Endothelial cell of umbilical vein (primary cell): ENCODE measurements around the gene MARK3. TPM values are rescaled to one million over a fixed set of nuclear protein-coding genes. Genes with fewer than 3 reads are reported as not detected.

Source experiments
- BruUV-seq: library from RNA; stranded (reverse); fragments of 400-500 nt; replicated peaks from 2 replicates; lab custom pipeline; 2021; lab: Mats Ljungman, UMichigan
- CTCF ChIA-PET: fragments of 300-600, 350-600 bp; sonication (Branson Sonifier 250); formaldehyde crosslinking; loops from one replicate; lab custom pipeline; 2021; ENCODE audit warnings: antibody characterized with exemption, inconsistent platforms; lab: Charles Lee
- POLR2A ChIA-PET: fragments of 300-600, 350-600 bp; sonication (Branson Sonifier 250); formaldehyde crosslinking; loops from one replicate; lab custom pipeline; 2021; ENCODE audit warnings: antibody characterized with exemption, inconsistent platforms; lab: Charles Lee
- DNase-seq: peaks from one replicate; pipeline ENCODE4 v3.0.0-alpha.2; 2011; ENCODE audit warnings: low read depth, low spot score
- FAIRE-seq: peaks from 2 replicates; lab custom pipeline; 2011; peaks lifted over from hg19 to GRCh38; lab: Jason Lieb, UNC
- H2AFZ ChIP-seq: 2 replicates; pipeline ENCODE4 v1.6.0; 2012; ENCODE audit warnings: low read depth, low read length, control low read depth, inconsistent platforms
- H3K27ac ChIP-seq: 2 replicates; pipeline ENCODE4 v1.5.1; 2011; ENCODE audit warnings: low read depth, mild to moderate bottlenecking, control low read depth, low read length, moderate library complexity; ENCODE audit not compliant: insufficient read depth
- H3K27me3 ChIP-seq, 2 experiments: 2 replicates each; pipeline versions ENCODE4 v1.6.0 to v1.6.1; 2011; ENCODE audit warnings: low read length in 2 of 2, mixed read lengths in 1 of 2; ENCODE audit not compliant: control insufficient read depth in 2 of 2, insufficient read depth in 2 of 2
- H3K36me3 ChIP-seq, 2 experiments: 2 replicates in 1 of 2; 3 replicates in 1 of 2; pipeline ENCODE4 v1.5.1; 2011; ENCODE audit warnings: low read length in 2 of 2, mild to moderate bottlenecking in 1 of 2, moderate library complexity in 1 of 2; ENCODE audit not compliant: control insufficient read depth in 2 of 2, insufficient read depth in 2 of 2; ENCODE audit errors: extremely low read depth in 1 of 2
- H3K4me1 ChIP-seq: 3 replicates; pipeline ENCODE4 v1.5.1; 2011; ENCODE audit warnings: mild to moderate bottlenecking, low read length; ENCODE audit not compliant: control insufficient read depth, insufficient read depth; ENCODE audit errors: extremely low read depth
- H3K4me2 ChIP-seq: 2 replicates; pipeline ENCODE4 v1.6.1; 2011; ENCODE audit warnings: low read length, control low read depth, mixed read lengths; ENCODE audit not compliant: insufficient read depth
- H3K4me3 ChIP-seq, 3 experiments: fragments of 200-600 bp in 1 of 3; sonication (generic), shearing (Covaris generic) in 1 of 3; replicated peaks in 1 of 3; 2 replicates each; pipeline ENCODE4 v1.5.1; 2011 to 2016; ENCODE audit warnings: control low read depth in 3 of 3, low read length in 3 of 3, mild to moderate bottlenecking in 2 of 3, inconsistent platforms in 1 of 3, low read depth in 1 of 3, moderate library complexity in 1 of 3; ENCODE audit not compliant: insufficient read depth in 1 of 3
- H3K79me2 ChIP-seq: 2 replicates; pipeline ENCODE4 v1.6.0; 2012; ENCODE audit warnings: low read length, inconsistent platforms; ENCODE audit not compliant: control insufficient read depth, insufficient read depth
- H3K9ac ChIP-seq: replicated peaks from 2 replicates; pipeline ENCODE3; 2011; ENCODE audit warnings: low read length, control low read depth; ENCODE audit not compliant: insufficient read depth; ENCODE audit errors: extremely low read depth
- H3K9me1 ChIP-seq: replicated peaks from 3 replicates; pipeline ENCODE4 v1.6.0; 2011; ENCODE audit warnings: mild to moderate bottlenecking, low read length; ENCODE audit not compliant: control insufficient read depth, insufficient read depth; ENCODE audit errors: extremely low read depth
- H3K9me3 ChIP-seq: replicated peaks from 2 replicates; pipeline ENCODE4 v1.5.1; 2012; ENCODE audit warnings: low read length, inconsistent platforms; ENCODE audit not compliant: control insufficient read depth, insufficient read depth
- H4K20me1 ChIP-seq: replicated peaks from 2 replicates; pipeline ENCODE3; 2011; ENCODE audit warnings: mild to moderate bottlenecking, low read length; ENCODE audit not compliant: control insufficient read depth, insufficient read depth; ENCODE audit errors: extremely low read depth
- FOS ChIP-seq: IDR thresholded peaks from 2 replicates; pipeline ENCODE4 v1.6.1; 2011; ENCODE audit warnings: mild to moderate bottlenecking, low read length, moderate library complexity, borderline replicate concordance; ENCODE audit not compliant: insufficient read depth
- POLR2A ChIP-seq: IDR thresholded peaks from 2 replicates; pipeline ENCODE4 v1.6.1; 2012; ENCODE audit warnings: low read depth, mild to moderate bottlenecking, control low read depth, low read length
- POLR2AphosphoS5 ChIP-seq: IDR thresholded peaks from 2 replicates; pipeline ENCODE4 v1.6.1; 2012; ENCODE audit warnings: low read depth, mild to moderate bottlenecking, control low read depth, low read length, moderate library complexity; ENCODE audit not compliant: insufficient read depth
- dilution Hi-C: fragments of 300-500 bp; cut with MboI; formaldehyde crosslinking; loops from one replicate; pipeline ENCODE4 v1.15.0; 2019; ENCODE audit warnings: low sequenced_read_pairs; ENCODE audit not compliant: extremely low pct_ligation_motif_present
- intact Hi-C: fragments of 100-400 bp; cut with micrococcal nuclease; formaldehyde crosslinking; loops from one replicate; pipeline ENCODE4 v1.10.0; 2022
- polyA plus RNA-seq, 4 experiments: library from polyadenylated mRNA; depleted of rRNA in 3 of 4; stranded (reverse) in 3 of 4; unstranded in 1 of 4; fragments of >200 nt; gene quantifications; 2 replicates each; pipeline versions ENCODE4 v1.2.1 to v1.2.3, GENCODE V29; 2011 to 2012; ENCODE audit warnings: missing spikeins in 1 of 4
- total RNA-seq: library from RNA; stranded (reverse); gene quantifications from 2 replicates; pipeline ENCODE4 v1.2.3, GENCODE V29; 2021
- TF ChIP-seq, protein P1 (sequence below): IDR thresholded peaks from 2 replicates; pipeline ENCODE4 v1.6.1; 2011; ENCODE audit not compliant: insufficient read depth, insufficient read length
- TF ChIP-seq, protein P2 (sequence below), 2 donors: IDR thresholded peaks; 1 replicate in 1 of 2; 2 replicates in 1 of 2; pipeline ENCODE4 v1.5.1; 2011; ENCODE audit warnings: low read length in 2 of 2, mild to moderate bottlenecking in 2 of 2, moderate library complexity in 2 of 2, control low read depth in 1 of 2, inconsistent platforms in 1 of 2, low read depth in 1 of 2; ENCODE audit not compliant: insufficient read depth in 1 of 2; ENCODE audit errors: extremely low read depth in 1 of 2

The MARK3 gene
- total and polyA plus RNA-seq, 2 donors (not counting 3 experiments of a cell fraction or from before 2014, with no cell fraction given), result 46.6 to 96.1 TPM

- FAIRE-seq (peak; percentile 26), DNase-seq (no peak)
- dilution Hi-C loops, result no loop called here
- peak overlapping the region; percentile 77 for H2AFZ ChIP-seq
- intact Hi-C loops, result loop anchor here (1.0 to 10.0 kb wide), 5 partner anchors 12 to 282 kb away; partner anchors contain the start of genes EIF5 and TNFAIP2
- H3K9ac ChIP-seq, result no peak overlapping the region
- BruUV-seq, result no TSS peak
- CTCF ChIA-PET, result interaction anchor here (0.8 to 1.8 kb wide), 4 partner anchors 10 to 30 kb away, joined by 3 to 5 read pairs (median 4); no protein-coding TSS in a partner anchor
- H3K27ac ChIP-seq, result no peak overlapping the region
- peaks cover 42% of the 10 kb centered on the region for H3K79me2 ChIP-seq
- peak overlapping the region; percentile 35 to 95 (median 82) for H3K4me3 ChIP-seq
- no peaks in the 10 kb centered on the region for H3K36me3 ChIP-seq
- peaks cover 6% of the 10 kb centered on the region for H4K20me1 ChIP-seq
- no peaks in the 10 kb centered on the region for H3K9me3 ChIP-seq
- peaks cover 0 to 3% of the 10 kb centered on the region in 2 experiments for H3K27me3 ChIP-seq
- no peaks in the 10 kb centered on the region for H3K9me1 ChIP-seq
- POLR2A ChIA-PET, result no interaction called here
- peak overlapping the region; percentile 63 for H3K4me2 ChIP-seq
- TF ChIP-seq FOS, result no peak
- TF ChIP-seq, protein P1, sequence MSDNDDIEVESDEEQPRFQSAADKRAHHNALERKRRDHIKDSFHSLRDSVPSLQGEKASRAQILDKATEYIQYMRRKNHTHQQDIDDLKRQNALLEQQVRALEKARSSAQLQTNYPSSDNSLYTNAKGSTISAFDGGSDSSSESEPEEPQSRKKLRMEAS, result no peak
- TF ChIP-seq, protein P2, sequence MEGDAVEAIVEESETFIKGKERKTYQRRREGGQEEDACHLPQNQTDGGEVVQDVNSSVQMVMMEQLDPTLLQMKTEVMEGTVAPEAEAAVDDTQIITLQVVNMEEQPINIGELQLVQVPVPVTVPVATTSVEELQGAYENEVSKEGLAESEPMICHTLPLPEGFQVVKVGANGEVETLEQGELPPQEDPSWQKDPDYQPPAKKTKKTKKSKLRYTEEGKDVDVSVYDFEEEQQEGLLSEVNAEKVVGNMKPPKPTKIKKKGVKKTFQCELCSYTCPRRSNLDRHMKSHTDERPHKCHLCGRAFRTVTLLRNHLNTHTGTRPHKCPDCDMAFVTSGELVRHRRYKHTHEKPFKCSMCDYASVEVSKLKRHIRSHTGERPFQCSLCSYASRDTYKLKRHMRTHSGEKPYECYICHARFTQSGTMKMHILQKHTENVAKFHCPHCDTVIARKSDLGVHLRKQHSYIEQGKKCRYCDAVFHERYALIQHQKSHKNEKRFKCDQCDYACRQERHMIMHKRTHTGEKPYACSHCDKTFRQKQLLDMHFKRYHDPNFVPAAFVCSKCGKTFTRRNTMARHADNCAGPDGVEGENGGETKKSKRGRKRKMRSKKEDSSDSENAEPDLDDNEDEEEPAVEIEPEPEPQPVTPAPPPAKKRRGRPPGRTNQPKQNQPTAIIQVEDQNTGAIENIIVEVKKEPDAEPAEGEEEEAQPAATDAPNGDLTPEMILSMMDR (IDR thresholded peaks at IDR 0.05; ENCODE audit: extremely low read depth in 1 of 2, insufficient read depth in 1 of 2, low read depth in 1 of 2, low read length in 2 of 2), result no peak
- no peak for TF ChIP-seq POLR2A
- TF ChIP-seq POLR2AphosphoS5, result no peak
- H3K4me1 ChIP-seq, result peaks cover 26% of the 10 kb centered on the region
Measured at GRCh38 chr14:103384450-103385151, 614 bp upstream of the MARK3 start.
